ENCODE measurements around the gene TMEM238L. TPM values are rescaled to one million over a fixed set of nuclear protein-coding genes. Genes with fewer than 3 reads are reported as not detected.

Gene TMEM238L
- total and polyA plus RNA-seq, 9 of the 15 experiments (the other 6 are each of a cell fraction or from before 2014, with no cell fraction given): not detected

GRCh38 chr17:10803350-10803749 lies 549 bp downstream of the TMEM238L start:
- no peaks in the 10 kb centered on the region for H3K36me3 ChIP-seq (ENCODE audit: control insufficient read depth, insufficient read depth, low read length)
- no peak overlapping the region for H2AFZ ChIP-seq (ENCODE audit: low read depth, low read length)
- no peaks in the 10 kb centered on the region for H3K79me2 ChIP-seq (ENCODE audit: control insufficient read depth, insufficient read depth, low read length)
- no peaks in the 10 kb centered on the region; a peak in 1 of 5 replicates for H3K4me1 ChIP-seq (replicated peaks in 1 of 2; ENCODE audit: control insufficient read depth in 2 of 2, insufficient read depth in 2 of 2, low read length in 2 of 2)
- no peak overlapping the region for H3K4me2 ChIP-seq (ENCODE audit: insufficient read depth, low read length)
- FAIRE-seq (no peak), DNase-seq (ENCODE audit: extremely low read depth in 1 of 4, low spot score in 3 of 4) (no peak), ATAC-seq (no peak)
- no peaks in the 10 kb centered on the region for H3K9me3 ChIP-seq (replicated peaks; ENCODE audit: control insufficient read depth, insufficient read depth, low read depth, low read length)
- ChIA-PET POLR2A (no interaction called here), CTCF (ENCODE audit: low intra/inter-chr PET ratio) (no interaction called here)
- intact Hi-C loops (cut with micrococcal nuclease): no loop called here
- peaks cover 0 to 30% of the 10 kb centered on the region in 2 experiments; a peak in 2 of 5 replicates for H3K27me3 ChIP-seq (ENCODE audit: control insufficient read depth in 2 of 2, insufficient read depth in 2 of 2, low read length in 2 of 2)
- no TSS peak for BruUV-seq (replicated peaks)
- no peaks in the 10 kb centered on the region for H3K9me1 ChIP-seq (ENCODE audit: control insufficient read depth, insufficient read depth, low read length)
- 0% methylated on average over 7 of the region's 7 CpGs for WGBS (ENCODE audit: insufficient coverage, low coverage, missing lambda C conversion rate)
- H4K20me1 ChIP-seq (replicated peaks; ENCODE audit: control insufficient read depth, insufficient read depth, low read length): no peaks in the 10 kb centered on the region
- TF ChIP-seq NR0B1 (IDR thresholded peaks at IDR 0.05; ENCODE audit: partially characterized antibody) (no peak), ELF1 (tag; IDR thresholded peaks at IDR 0.05) (no peak)
- no peak overlapping the region for H3K9ac ChIP-seq (ENCODE audit: insufficient read depth in 1 of 2, low read depth in 2 of 2, low read length in 2 of 2)
- no peak overlapping the region for H3K27ac ChIP-seq (ENCODE audit: extremely low read depth, low read depth, low read length)
- no peak overlapping the region for H3K4me3 ChIP-seq
- in situ Hi-C loops (cut with MboI): no loop called here

GRCh38 chr17:10802496-10803284 lies 1.2 kb downstream of the TMEM238L start:
- WGBS (ENCODE audit: insufficient coverage, low coverage, missing lambda C conversion rate): 2% methylated on average over 13 of the region's 14 CpGs

More at GRCh38 chr17:10802496-10803284, 1.2 kb downstream of the TMEM238L start:
- H4K20me1 ChIP-seq (replicated peaks; ENCODE audit: control insufficient read depth, insufficient read depth, low read length): no peaks in the 10 kb centered on the region
- no peak overlapping the region for H3K4me3 ChIP-seq
- ChIA-PET CTCF (ENCODE audit: low intra/inter-chr PET ratio) (no interaction called here), POLR2A (no interaction called here)
- BruUV-seq (replicated peaks): no TSS peak
- no peaks in the 10 kb centered on the region for H3K36me3 ChIP-seq (ENCODE audit: control insufficient read depth, insufficient read depth, low read length)
- H3K9me3 ChIP-seq (replicated peaks; ENCODE audit: control insufficient read depth, insufficient read depth, low read depth, low read length): no peaks in the 10 kb centered on the region
- H3K9ac ChIP-seq (ENCODE audit: insufficient read depth in 1 of 2, low read depth in 2 of 2, low read length in 2 of 2): no peak overlapping the region
- peaks cover 0 to 30% of the 10 kb centered on the region in 2 experiments; a peak in 2 of 5 replicates for H3K27me3 ChIP-seq (ENCODE audit: control insufficient read depth in 2 of 2, insufficient read depth in 2 of 2, low read length in 2 of 2)
- H3K4me2 ChIP-seq (ENCODE audit: insufficient read depth, low read length): no peak overlapping the region
- no peak for FAIRE-seq
- DNase-seq (ENCODE audit: extremely low read depth in 1 of 4, low spot score in 3 of 4): no peak
- ATAC-seq: no peak
- H3K79me2 ChIP-seq (ENCODE audit: control insufficient read depth, insufficient read depth, low read length): no peaks in the 10 kb centered on the region
- intact Hi-C loops (cut with micrococcal nuclease): no loop called here
- no peaks in the 10 kb centered on the region for H3K9me1 ChIP-seq (ENCODE audit: control insufficient read depth, insufficient read depth, low read length)
- no peak overlapping the region for H3K27ac ChIP-seq (ENCODE audit: extremely low read depth, low read depth, low read length)
- no peak for TF ChIP-seq SRSF9 (IDR thresholded peaks at IDR 0.05; ENCODE audit: borderline replicate concordance, low read depth, low read length)
- no peak for TF ChIP-seq ZNF445 (CRISPR knock-in tag; IDR thresholded peaks at IDR 0.05; ENCODE audit: low read depth)
- in situ Hi-C loops (cut with MboI): no loop called here
- no peaks in the 10 kb centered on the region; a peak in 1 of 5 replicates for H3K4me1 ChIP-seq (replicated peaks in 1 of 2; ENCODE audit: control insufficient read depth in 2 of 2, insufficient read depth in 2 of 2, low read length in 2 of 2)
- no peak overlapping the region for H2AFZ ChIP-seq (ENCODE audit: low read depth, low read length)

Data from K562 (cell line).